ENCODE results near the gene MTHFSD. TPM values are rescaled to one million over a fixed set of nuclear protein-coding genes. Genes with fewer than 3 reads are reported as not detected.

MTHFSD gene
- total RNA-seq, 1 donor from 2014 or later: 7.1 TPM

DNA sequence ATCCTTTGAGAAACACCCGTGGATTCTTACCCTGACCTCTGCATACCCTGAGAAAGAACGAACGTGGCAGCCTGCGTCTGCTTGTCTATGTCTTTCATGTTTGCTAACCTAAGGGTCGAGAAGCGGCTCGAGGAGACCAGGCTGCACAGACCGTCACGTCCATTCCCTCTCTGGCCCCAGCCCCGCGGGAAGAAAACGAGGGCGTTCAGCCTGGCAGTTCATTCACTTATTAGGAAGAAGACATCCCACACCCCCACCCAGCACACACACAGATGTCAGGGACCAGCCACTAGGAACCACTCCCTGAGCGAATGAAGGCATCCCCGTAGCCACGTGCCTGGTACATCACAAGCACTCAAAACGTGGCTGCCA, 655 bp upstream of the MTHFSD start:
- peak overlapping the region; percentile 98 for H3K4me3 ChIP-seq (ENCODE audit: low read depth, low read length)
- no peak for TF ChIP-seq CTCF (conservative IDR thresholded peaks at IDR 0.05; ENCODE audit: low read depth, low read length)
- DNase-seq (ENCODE audit: low read depth): no peak

DNA sequence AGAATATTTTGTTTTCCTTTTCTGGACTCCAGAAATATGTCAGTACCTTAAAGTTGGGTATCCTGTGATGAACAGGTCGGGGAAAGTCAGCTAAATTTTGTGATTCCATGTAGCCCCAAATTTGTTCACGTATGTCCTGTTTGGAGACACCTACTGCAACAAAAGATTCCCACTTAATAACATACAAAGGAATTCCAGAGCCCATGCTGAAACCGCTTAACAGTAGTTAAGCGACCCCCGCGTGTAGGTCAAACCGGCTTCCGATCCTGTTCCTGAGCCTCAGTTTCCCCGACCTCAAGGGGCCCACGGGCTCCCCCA, 477 bp downstream of the MTHFSD start:
- TF ChIP-seq CTCF (conservative IDR thresholded peaks at IDR 0.05; ENCODE audit: low read depth, low read length): no peak
- DNase-seq (ENCODE audit: low read depth): no peak
- peak overlapping the region; percentile 98 for H3K4me3 ChIP-seq (ENCODE audit: low read depth, low read length)

- no peak for TF ChIP-seq CTCF (conservative IDR thresholded peaks at IDR 0.05; ENCODE audit: low read depth, low read length)
- H3K4me3 ChIP-seq (ENCODE audit: low read depth, low read length): no peak overlapping the region
- DNase-seq (ENCODE audit: low read depth): no peak
Observed at GRCh38 chr16:86553356-86553755, 1.7 kb downstream of the MTHFSD start.

- no peak for DNase-seq (ENCODE audit: low read depth)
- TF ChIP-seq CTCF (conservative IDR thresholded peaks at IDR 0.05; ENCODE audit: low read depth, low read length): no peak
- H3K4me3 ChIP-seq (ENCODE audit: low read depth, low read length): no peak overlapping the region
Observed at GRCh38 chr16:86550281-86550680, 4.8 kb downstream of the MTHFSD start.

GRCh38 chr16:86549893-86550190, 5.2 kb downstream of the MTHFSD start:
- DNase-seq (ENCODE audit: low read depth): no peak
- no peak overlapping the region for H3K4me3 ChIP-seq (ENCODE audit: low read depth, low read length)
- no peak for TF ChIP-seq CTCF (conservative IDR thresholded peaks at IDR 0.05; ENCODE audit: low read depth, low read length)

DNA sequence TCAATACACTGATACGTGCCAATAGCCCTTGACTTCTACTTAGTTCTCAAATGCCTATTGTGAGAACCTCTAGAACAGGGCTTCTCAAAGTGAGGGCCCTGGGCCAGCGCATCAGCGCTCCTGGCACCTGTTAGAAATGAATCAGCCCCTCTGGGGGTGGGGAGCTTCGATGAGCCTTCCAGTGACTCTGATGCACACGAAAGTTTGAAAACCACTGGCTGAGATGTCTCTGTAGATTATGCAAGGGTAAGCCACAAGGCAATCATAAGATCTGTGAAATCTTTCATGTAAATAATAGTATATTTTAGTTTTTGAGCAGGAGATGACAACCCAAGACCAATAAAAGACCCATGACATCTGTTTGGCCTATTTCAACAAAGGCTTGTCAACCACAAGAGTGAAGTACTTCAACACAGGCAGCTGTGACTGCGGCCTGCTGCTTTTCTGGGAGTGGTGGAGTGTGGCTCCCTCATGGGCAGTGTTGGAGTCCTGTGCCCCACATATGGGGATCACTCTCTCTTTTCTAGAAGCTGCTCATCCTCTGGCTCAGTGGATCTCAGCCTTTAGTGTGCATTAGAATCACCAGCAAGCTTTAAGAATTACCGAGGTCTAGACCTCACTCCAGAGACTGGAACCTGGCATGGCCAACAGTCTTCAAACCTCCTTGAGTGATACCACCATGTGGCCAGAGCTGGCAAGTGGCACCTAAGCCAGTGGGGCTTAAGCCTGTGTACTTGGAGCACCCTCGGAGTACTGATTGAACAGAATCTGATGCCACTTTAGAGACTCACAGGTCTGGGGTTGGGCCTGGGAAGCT, 5.8 kb downstream of the MTHFSD start:
- TF ChIP-seq CTCF (conservative IDR thresholded peaks at IDR 0.05; ENCODE audit: low read depth, low read length): no peak
- H3K4me3 ChIP-seq (ENCODE audit: low read depth, low read length): no peak overlapping the region
- DNase-seq (ENCODE audit: low read depth): no peak

- no peak overlapping the region for H3K4me3 ChIP-seq (ENCODE audit: low read depth, low read length)
- no peak for TF ChIP-seq CTCF (conservative IDR thresholded peaks at IDR 0.05; ENCODE audit: low read depth, low read length)
- DNase-seq (ENCODE audit: low read depth): no peak
Observed at GRCh38 chr16:86547286-86547685, 7.7 kb downstream of the MTHFSD start.

All from epithelial cell of proximal tubule (primary cell).